ENCODE data around the gene AMIGO1.

AMIGO1 gene

GRCh38 chr1:109502364-109502851 lies 7.1 kb downstream of the AMIGO1 start:
- DNase-seq (ENCODE audit: low spot score) = no peak

- no peak for DNase-seq (ENCODE audit: low spot score)
Measured at GRCh38 chr1:109501644-109502363, 7.7 kb downstream of the AMIGO1 start.

GRCh38 chr1:109500941-109501381 lies 8.6 kb downstream of the AMIGO1 start:
- DNase-seq (ENCODE audit: low spot score) = no peak

GRCh38 chr1:109499661-109500536 lies 9.6 kb downstream of the AMIGO1 start:
- peak; percentile 36 for DNase-seq (ENCODE audit: low spot score)

GRCh38 chr1:109499081-109499480 lies 10.4 kb downstream of the AMIGO1 start:
- DNase-seq (ENCODE audit: low spot score) = no peak

- peak; percentile 43 for DNase-seq (ENCODE audit: low spot score)
Measured at GRCh38 chr1:109498161-109498801, 11.2 kb downstream of the AMIGO1 start.

DNA sequence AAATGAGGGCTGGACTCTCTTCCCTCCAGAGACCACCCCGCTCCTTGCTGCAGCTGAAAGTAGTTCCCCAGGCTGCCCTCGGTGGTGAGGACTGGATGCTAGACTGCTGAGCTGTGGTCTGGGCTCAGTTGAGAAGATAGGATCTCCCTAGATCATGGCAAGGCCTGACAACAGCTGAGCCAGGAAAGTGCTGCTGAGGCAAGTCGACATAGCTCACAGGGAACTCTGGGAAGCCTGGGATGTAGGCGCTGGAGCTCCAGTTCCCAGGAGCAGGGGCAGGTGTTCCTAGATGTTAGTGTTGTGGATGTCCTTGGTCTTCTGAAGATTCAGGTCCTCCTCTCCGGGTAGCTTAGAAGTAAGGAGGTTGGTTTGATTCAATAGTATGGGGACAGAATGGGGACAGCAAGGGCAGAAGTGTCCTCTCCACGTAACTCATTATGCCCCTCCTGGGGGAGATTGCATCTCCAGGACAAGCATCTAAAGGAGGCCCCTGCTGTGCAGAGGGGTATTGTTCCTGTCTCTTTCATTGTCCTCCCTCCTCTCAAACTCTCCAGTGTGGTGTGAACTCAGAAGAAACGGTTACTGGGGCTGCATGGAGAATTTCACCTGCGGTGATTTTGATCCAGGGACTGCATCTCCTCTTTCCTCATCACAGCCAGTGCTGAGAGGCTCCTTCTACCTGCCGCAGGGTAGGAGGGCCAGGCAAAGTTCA lies 11.9 kb downstream of the AMIGO1 start:
- DNase-seq (ENCODE audit: low spot score) = no peak

DNA sequence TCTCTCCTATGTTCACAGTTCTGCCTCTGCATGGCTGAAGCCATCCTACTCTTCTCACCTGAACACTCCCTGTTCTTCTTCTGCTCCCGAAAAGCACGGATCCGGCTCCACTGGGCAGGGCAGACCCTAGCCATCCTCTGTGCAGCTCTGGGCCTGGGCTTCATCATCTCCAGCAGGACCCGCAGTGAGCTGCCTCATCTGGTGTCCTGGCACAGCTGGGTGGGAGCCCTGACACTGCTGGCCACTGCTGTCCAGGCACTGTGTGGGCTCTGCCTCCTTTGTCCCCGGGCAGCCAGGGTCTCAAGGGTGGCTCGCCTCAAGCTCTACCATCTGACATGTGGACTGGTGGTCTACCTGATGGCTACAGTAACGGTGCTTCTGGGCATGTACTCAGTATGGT lies 13.8 kb downstream of the AMIGO1 start:
- DNase-seq (ENCODE audit: low spot score) = no peak

DNA sequence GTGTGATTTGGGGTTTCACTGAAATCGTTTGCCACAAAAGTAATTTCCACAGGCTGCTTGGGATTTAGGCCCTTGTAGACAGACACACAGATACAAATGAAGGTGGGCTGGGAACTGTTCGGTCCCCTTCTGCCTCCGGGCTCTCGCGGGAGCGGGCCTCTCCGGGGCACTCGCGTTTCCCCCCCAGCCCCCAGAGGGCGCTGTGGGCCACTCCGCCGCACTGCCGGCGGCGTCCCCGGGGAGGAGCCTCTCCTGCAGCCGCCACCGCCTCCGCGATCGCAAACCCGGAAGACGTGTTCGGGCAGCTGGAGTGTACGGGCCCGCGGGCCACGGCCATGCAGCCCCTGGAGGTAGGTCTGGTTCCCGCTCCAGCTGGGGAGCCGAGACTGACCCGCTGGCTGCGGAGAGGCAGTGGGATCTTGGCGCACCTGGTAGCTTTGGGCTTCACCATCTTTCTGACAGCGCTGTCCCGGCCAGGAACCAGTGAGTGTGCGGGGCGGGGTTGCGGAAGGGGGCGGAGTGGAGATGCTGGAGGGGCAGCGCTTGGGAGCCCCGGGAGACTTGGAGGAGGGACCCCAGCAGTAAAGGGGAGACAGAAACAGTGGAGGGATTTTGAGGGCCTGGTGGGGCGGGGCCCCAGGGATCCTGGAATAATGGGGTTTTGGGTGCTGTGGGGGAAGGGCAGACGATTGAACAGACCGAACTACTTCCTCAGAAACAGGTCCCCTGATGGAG lies 15.6 kb downstream of the AMIGO1 start, which contains the start of gene CYB561D1:
Gene CYB561D1, plus strand, starts transcription at position 290 of the 735 bp plus-strand sequence. Its CDS starts 46 bp downstream, at position 336.
- DNase-seq (ENCODE audit: low spot score) = peak; percentile 88

GRCh38 chr1:109493227-109493626 lies 16.3 kb downstream of the AMIGO1 start:
- no peak for DNase-seq (ENCODE audit: low spot score)

DNA sequence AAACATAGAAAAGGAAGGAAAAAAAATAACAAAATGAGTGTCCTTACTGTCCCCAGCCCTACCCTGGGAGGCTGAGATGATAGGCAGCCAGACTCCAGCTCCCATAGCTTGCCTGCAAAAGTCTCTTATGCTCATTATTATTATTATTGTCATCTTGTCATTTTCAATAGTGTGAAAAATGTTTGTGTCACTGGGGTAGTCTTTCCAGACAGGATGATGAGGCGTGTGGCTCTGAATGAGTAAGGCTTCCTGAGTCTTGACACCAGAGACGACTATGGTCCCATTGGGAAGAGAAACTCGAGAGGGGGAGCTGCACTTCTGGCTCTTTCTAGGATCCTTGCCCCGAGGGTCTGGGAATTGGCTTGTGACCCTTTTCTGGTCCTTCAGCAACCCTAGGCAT lies 16.7 kb downstream of the AMIGO1 start:
- DNase-seq (ENCODE audit: low spot score) = no peak

GRCh38 chr1:109491372-109491771 lies 18.2 kb downstream of the AMIGO1 start:
- no peak for DNase-seq (ENCODE audit: low spot score)

DNA sequence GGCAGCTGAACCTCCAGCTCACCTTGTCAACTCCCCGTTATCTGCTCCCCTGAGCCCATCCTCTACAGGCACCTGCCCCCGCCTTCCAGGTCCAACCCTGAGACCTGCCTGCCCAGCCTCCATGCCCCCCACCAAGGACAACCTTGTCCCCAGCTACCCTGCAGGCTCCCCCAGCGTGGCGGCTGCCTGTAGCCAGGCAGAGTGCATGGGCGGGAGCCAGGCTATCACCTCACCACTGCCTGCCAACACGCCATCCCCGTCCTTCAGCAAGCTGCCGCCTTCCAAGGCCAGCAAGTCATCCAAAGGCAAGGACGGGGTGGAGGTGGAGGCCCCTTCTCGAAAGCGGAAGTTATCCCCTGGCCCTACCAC lies 18.6 kb downstream of the AMIGO1 start:
- DNase-seq (ENCODE audit: low spot score) = no peak

- DNase-seq (ENCODE audit: low spot score) = peak; percentile 81
Measured at GRCh38 chr1:109490029-109490933, 19.2 kb downstream of the AMIGO1 start.

DNA sequence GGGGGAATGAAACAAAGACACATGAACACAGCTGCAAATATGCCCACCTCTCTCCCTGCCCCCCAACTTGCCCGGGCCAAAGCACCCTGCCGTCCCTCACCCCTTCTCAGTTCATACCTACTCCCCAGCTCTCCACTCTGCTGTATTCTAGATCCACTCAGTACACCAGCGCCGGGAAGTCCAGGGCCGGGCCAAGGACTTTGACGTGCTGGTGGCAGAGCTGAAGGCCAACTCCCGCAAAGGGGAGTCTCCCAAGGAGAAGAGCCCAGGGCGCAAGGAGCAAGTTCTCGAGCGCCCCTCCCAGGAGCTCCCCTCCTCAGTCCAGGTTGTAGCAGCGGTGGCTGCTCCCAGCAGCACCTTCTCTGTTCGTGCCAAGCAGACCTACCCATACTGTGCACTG lies 20.8 kb downstream of the AMIGO1 start:
- no peak for DNase-seq (ENCODE audit: low spot score)

DNA sequence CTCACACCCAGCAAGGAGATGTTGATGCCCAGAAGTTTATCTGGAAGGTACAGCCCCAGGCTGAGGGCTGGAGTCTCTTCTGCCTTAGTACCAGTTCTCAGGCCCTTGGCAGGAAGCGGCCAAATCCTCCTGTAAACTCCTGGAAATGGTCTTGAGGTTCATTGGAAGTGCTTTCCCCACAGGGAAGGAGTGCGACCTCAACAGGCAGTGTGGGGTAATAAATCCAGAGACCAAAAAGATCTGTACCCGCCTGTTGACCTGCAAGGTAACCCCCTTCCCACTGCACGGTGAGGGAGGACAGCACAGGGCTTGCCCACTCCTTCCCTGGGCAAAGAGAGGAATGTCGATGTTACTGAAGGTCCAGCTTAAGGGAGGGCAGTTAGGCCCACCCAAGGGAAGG lies 21.3 kb downstream of the AMIGO1 start:
- DNase-seq (ENCODE audit: low spot score) = no peak

DNA sequence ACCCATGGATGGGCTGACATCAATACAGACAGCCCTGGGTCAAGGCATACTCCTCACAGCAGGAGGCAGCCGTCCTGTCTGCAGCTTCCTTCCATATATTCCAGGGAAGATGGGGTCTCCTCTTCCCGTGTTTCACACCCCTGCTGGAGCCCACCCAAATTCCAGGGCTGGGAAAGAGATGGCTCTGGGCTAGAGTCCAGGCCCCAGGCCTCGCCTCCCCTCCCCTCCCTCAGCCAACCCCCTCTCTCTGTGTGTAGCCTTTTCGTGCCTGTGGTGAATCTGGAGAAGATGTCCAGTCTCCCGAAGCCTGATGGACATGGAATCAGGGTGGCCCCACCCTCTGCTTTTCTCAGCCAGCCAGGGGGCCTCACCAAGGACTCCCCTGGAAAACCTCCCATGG lies 22.3 kb downstream of the AMIGO1 start:
- no peak for DNase-seq (ENCODE audit: low spot score)

DNA sequence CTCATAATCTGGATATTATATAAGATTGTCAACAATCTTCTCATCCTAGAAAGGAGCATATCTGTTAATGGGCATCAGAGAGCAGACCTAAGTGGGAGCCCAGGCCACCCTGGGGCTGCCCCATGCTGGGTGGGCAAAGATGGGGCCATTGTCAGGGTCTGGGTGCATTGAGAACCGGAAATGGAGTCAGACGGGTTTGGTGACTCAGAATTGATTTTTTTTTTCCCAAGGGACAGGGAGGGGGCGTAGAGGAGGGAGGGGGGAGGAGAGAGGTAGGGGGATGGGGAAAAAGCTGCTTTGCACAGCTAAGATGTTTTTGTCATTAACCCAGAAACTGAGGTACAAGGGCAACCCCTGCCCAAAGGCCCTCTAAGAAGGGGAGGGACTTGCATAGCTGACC lies 24.5 kb downstream of the AMIGO1 start:
- no peak for DNase-seq (ENCODE audit: low spot score)

- no peak for DNase-seq (ENCODE audit: low spot score)
Measured at GRCh38 chr1:109484519-109484975, 25.0 kb downstream of the AMIGO1 start.
